COR-L47 (cell line): ENCODE measurements around the gene SELE.
"Not testable (repeated sequence)": the region's sequence is repeated elsewhere in the genome, so short reads cannot be mapped to it uniquely, and the experiment has no call there.

Source experiments
- DNase-seq: peaks from one replicate; lab custom pipeline; 2025; lab: John Stamatoyannopoulos, UW

SELE gene

GRCh38 chr1:169722779-169723178 is 11.1 kb downstream of the SELE start:
- DNase-seq, result no peak

- not testable (repeated sequence) for DNase-seq
Measured at GRCh38 chr1:169715100-169715499, 18.8 kb downstream of the SELE start.

GRCh38 chr1:169713090-169713489 is 20.8 kb downstream of the SELE start:
- not testable (repeated sequence) for DNase-seq

- DNase-seq, result no peak
Measured at GRCh38 chr1:169712309-169712631, 21.6 kb downstream of the SELE start.

GRCh38 chr1:169711469-169712308 is 22.2 kb downstream of the SELE start, which contains the start of gene SELL:
Gene SELL (minus strand): TSS chr1:169711620. CDS start chr1:169711498, 122 bp downstream.
- DNase-seq, result peak; percentile 36

GRCh38 chr1:169708647-169709046 is 25.2 kb downstream of the SELE start:
- no peak for DNase-seq

- no peak for DNase-seq
Measured at GRCh38 chr1:169707912-169708604, 25.8 kb downstream of the SELE start.

GRCh38 chr1:169704797-169705196 is 29.1 kb downstream of the SELE start:
- DNase-seq, result no peak

- DNase-seq, result no peak
Measured at GRCh38 chr1:169701261-169702005, 32.4 kb downstream of the SELE start.

GRCh38 chr1:169699707-169700106 is 34.2 kb downstream of the SELE start:
- DNase-seq, result no peak

GRCh38 chr1:169698976-169699375 is 34.9 kb downstream of the SELE start:
- DNase-seq, result no peak

GRCh38 chr1:169697755-169698154 is 36.1 kb downstream of the SELE start:
- no peak for DNase-seq

- no peak for DNase-seq
Measured at GRCh38 chr1:169696273-169697100, 37.4 kb downstream of the SELE start.

GRCh38 chr1:169694304-169695075 is 39.4 kb downstream of the SELE start:
- no peak for DNase-seq

GRCh38 chr1:169692756-169693460 is 41.0 kb downstream of the SELE start:
- no peak for DNase-seq

- no peak for DNase-seq
Measured at GRCh38 chr1:169690489-169690888, 43.4 kb downstream of the SELE start.

GRCh38 chr1:169689395-169689794 is 44.5 kb downstream of the SELE start:
- DNase-seq, result no peak

- DNase-seq, result not testable (repeated sequence)
Measured at GRCh38 chr1:169688377-169688776, 45.5 kb downstream of the SELE start.

- DNase-seq, result no peak
Measured at GRCh38 chr1:169683661-169684060, 50.2 kb downstream of the SELE start.

GRCh38 chr1:169683168-169683567 is 50.7 kb downstream of the SELE start:
- not testable (repeated sequence) for DNase-seq
